Mammary epithelial cell (primary cell): ENCODE results near the gene HTT.

Source experiments
- CTCF ChIP-seq, 2 donors: IDR thresholded peaks in 1 of 2; conservative IDR thresholded peaks in 1 of 2; 2 replicates each; pipeline ENCODE4 v1.5.1; 2011 to 2012; ENCODE audit warnings: inconsistent platforms in 2 of 2, low read length in 2 of 2, mild to moderate bottlenecking in 2 of 2, control low read depth in 1 of 2, low read depth in 1 of 2; ENCODE audit not compliant: insufficient read depth in 1 of 2; ENCODE audit errors: extremely low read depth in 1 of 2
- EZH2 ChIP-seq: IDR thresholded peaks from 2 replicates; pipeline ENCODE4 v1.6.1; 2012; ENCODE audit warnings: low read length, inconsistent platforms, borderline replicate concordance

- TF ChIP-seq CTCF (conservative IDR thresholded peaks at IDR 0.05 in 1 of 2, IDR thresholded peaks at IDR 0.05 in 1 of 2; ENCODE audit: extremely low read depth in 1 of 2, insufficient read depth in 1 of 2, low read depth in 1 of 2, low read length in 2 of 2) (no peak), EZH2 (no peak)
Measured at GRCh38 chr4:3237266-3237665, 162.8 kb downstream of the HTT start.
